SK-N-SH (cell line): ENCODE measurements around the gene PSAP.

Experiments used
- EP300 ChIP-seq, 2 experiments: IDR thresholded peaks; 2 replicates each; pipeline versions ENCODE4 v1.4.0 to v1.6.1; 2012; ENCODE audit warnings: borderline replicate concordance in 1 of 2, low read depth in 1 of 2, low read length in 1 of 2
- GATA2 ChIP-seq: sonication (generic); formaldehyde crosslinking; IDR thresholded peaks from 2 replicates; pipeline ENCODE4 v1.5.0; 2020; ENCODE audit warnings: mild to moderate bottlenecking, missing genetic modification reagents
- NFIC ChIP-seq: IDR thresholded peaks from 2 replicates; pipeline ENCODE4 v1.4.0; 2012; ENCODE audit warnings: borderline replicate concordance
- SMC3 ChIP-seq: IDR thresholded peaks from 2 replicates; pipeline ENCODE4 v1.6.1; 2012; ENCODE audit warnings: low read depth, low read length, improper control_type of control experiment
- TF ChIP-seq, protein P1 (sequence below): fragments of 200-600 bp; sonication (generic); IDR thresholded peaks from 2 replicates; pipeline ENCODE4 v1.6.1; 2017; ENCODE audit warnings: antibody characterized with exemption, mild to moderate bottlenecking, moderate library complexity

GRCh38 chr10:71850743-71851464 is at the start of gene PSAP:
- TF ChIP-seq, protein P1, sequence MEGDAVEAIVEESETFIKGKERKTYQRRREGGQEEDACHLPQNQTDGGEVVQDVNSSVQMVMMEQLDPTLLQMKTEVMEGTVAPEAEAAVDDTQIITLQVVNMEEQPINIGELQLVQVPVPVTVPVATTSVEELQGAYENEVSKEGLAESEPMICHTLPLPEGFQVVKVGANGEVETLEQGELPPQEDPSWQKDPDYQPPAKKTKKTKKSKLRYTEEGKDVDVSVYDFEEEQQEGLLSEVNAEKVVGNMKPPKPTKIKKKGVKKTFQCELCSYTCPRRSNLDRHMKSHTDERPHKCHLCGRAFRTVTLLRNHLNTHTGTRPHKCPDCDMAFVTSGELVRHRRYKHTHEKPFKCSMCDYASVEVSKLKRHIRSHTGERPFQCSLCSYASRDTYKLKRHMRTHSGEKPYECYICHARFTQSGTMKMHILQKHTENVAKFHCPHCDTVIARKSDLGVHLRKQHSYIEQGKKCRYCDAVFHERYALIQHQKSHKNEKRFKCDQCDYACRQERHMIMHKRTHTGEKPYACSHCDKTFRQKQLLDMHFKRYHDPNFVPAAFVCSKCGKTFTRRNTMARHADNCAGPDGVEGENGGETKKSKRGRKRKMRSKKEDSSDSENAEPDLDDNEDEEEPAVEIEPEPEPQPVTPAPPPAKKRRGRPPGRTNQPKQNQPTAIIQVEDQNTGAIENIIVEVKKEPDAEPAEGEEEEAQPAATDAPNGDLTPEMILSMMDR: no peak
- TF ChIP-seq EP300 (IDR thresholded peaks at IDR 0.05; ENCODE audit: borderline replicate concordance in 1 of 2, low read depth in 1 of 2, low read length in 1 of 2) (peak in 1 of 2 experiments; percentile 58; a peak in 1 of 4 replicates), GATA2 (peak; percentile 92), NFIC (no peak), SMC3 (no peak; the same call in 1 of the 2 replicates)
